ENCODE data around the gene FRMPD2. TPM values are rescaled to one million over a fixed set of nuclear protein-coding genes. Genes with fewer than 3 reads are reported as not detected.

FRMPD2 gene
- total RNA-seq, 1 donor from 2014 or later = not detected

GRCh38 chr10:48239618-48240017, 34.9 kb downstream of the FRMPD2 start:
- Mint-ChIP-seq H3K27ac (ENCODE audit: unreplicated experiment) (no peak overlapping the region), H3K36me3 (ENCODE audit: low read depth, unreplicated experiment) (no peaks in the 10 kb centered on the region), H3K27me3 (ENCODE audit: unreplicated experiment) (peaks cover 2% of the 10 kb centered on the region), H3K4me1 (ENCODE audit: unreplicated experiment) (peaks cover 15% of the 10 kb centered on the region), H3K9me3 (ENCODE audit: unreplicated experiment) (no peaks in the 10 kb centered on the region), H3K4me3 (ENCODE audit: unreplicated experiment) (no peak overlapping the region)
- no peak for TF ChIP-seq CTCF (IDR thresholded peaks at IDR 0.05; ENCODE audit: unreplicated experiment)
- DNase-seq (ENCODE audit: low spot score) = no peak

GRCh38 chr10:48238826-48239520, 35.5 kb downstream of the FRMPD2 start:
- peaks cover 2% of the 10 kb centered on the region for H3K27me3 Mint-ChIP-seq (ENCODE audit: unreplicated experiment)
- H3K36me3 Mint-ChIP-seq (ENCODE audit: low read depth, unreplicated experiment) = no peaks in the 10 kb centered on the region
- no peak overlapping the region for H3K27ac Mint-ChIP-seq (ENCODE audit: unreplicated experiment)
- H3K4me1 Mint-ChIP-seq (ENCODE audit: unreplicated experiment) = peaks cover 19% of the 10 kb centered on the region
- DNase-seq (ENCODE audit: low spot score) = no peak
- H3K4me3 Mint-ChIP-seq (ENCODE audit: unreplicated experiment) = no peak overlapping the region
- TF ChIP-seq CTCF (IDR thresholded peaks at IDR 0.05; ENCODE audit: unreplicated experiment) = no peak
- H3K9me3 Mint-ChIP-seq (ENCODE audit: unreplicated experiment) = no peaks in the 10 kb centered on the region

- Mint-ChIP-seq H3K4me3 (ENCODE audit: unreplicated experiment) (no peak overlapping the region), H3K27me3 (ENCODE audit: unreplicated experiment) (peaks cover 7% of the 10 kb centered on the region), H3K27ac (ENCODE audit: unreplicated experiment) (no peak overlapping the region), H3K36me3 (ENCODE audit: low read depth, unreplicated experiment) (no peaks in the 10 kb centered on the region), H3K9me3 (ENCODE audit: unreplicated experiment) (no peaks in the 10 kb centered on the region), H3K4me1 (ENCODE audit: unreplicated experiment) (peaks cover 13% of the 10 kb centered on the region)
- DNase-seq (ENCODE audit: low spot score) = no peak
- no peak for TF ChIP-seq CTCF (IDR thresholded peaks at IDR 0.05; ENCODE audit: unreplicated experiment)
Observed at GRCh38 chr10:48237259-48238250, 36.9 kb downstream of the FRMPD2 start.

GRCh38 chr10:48236199-48236621, 38.3 kb downstream of the FRMPD2 start:
- no peak for TF ChIP-seq CTCF (IDR thresholded peaks at IDR 0.05; ENCODE audit: unreplicated experiment)
- no peak for DNase-seq (ENCODE audit: low spot score)
- H3K4me3 Mint-ChIP-seq (ENCODE audit: unreplicated experiment) = no peak overlapping the region
- peaks cover 7% of the 10 kb centered on the region for H3K27me3 Mint-ChIP-seq (ENCODE audit: unreplicated experiment)
- H3K9me3 Mint-ChIP-seq (ENCODE audit: unreplicated experiment) = no peaks in the 10 kb centered on the region
- no peaks in the 10 kb centered on the region for H3K36me3 Mint-ChIP-seq (ENCODE audit: low read depth, unreplicated experiment)
- H3K4me1 Mint-ChIP-seq (ENCODE audit: unreplicated experiment) = peaks cover 13% of the 10 kb centered on the region
- H3K27ac Mint-ChIP-seq (ENCODE audit: unreplicated experiment) = no peak overlapping the region

Measured in endothelial cell (in vitro differentiated cells).